Heart right ventricle (tissue), 16 donors: ENCODE measurements around the gene PROK2. TPM values are rescaled to one million over a fixed set of nuclear protein-coding genes. Genes with fewer than 3 reads are reported as not detected.

Source experiments
- ATAC-seq, 8 donors: fragments of 200-7000 bp; cut with Tn5 transposase; one replicate each; pipeline ENCODE4 v1.9.1; 2020; ENCODE audit warnings: mild to moderate bottlenecking in 8 of 8, moderate library complexity in 8 of 8, moderate number of reproducible peaks in 1 of 8
- DNase-seq, 2 donors: peaks; one replicate each; pipeline ENCODE4 v3.0.0-alpha.2; 2020
- H3K27ac ChIP-seq, 10 donors: fragments of 200-600 bp; sonication (generic) in 2 of 10; one replicate each; pipeline versions ENCODE4 v1.5.0 to v1.8.0; 2020 to 2022; ENCODE audit warnings: mild to moderate bottlenecking in 3 of 10
- H3K27me3 ChIP-seq, 7 donors: fragments of 200-600 bp; one replicate each; pipeline ENCODE4 v1.8.0; 2021 to 2022; ENCODE audit warnings: mild to moderate bottlenecking in 2 of 7
- H3K36me3 ChIP-seq, 9 donors: fragments of 200-600 bp; sonication (generic) in 1 of 9; one replicate each; pipeline versions ENCODE4 v1.5.0 to v1.8.0; 2020 to 2022; ENCODE audit warnings: mild to moderate bottlenecking in 2 of 9
- H3K4me1 ChIP-seq, 9 donors: fragments of 200-600 bp; sonication (generic) in 1 of 9; one replicate each; pipeline versions ENCODE4 v1.5.0 to v1.8.0; 2020 to 2022; ENCODE audit warnings: mild to moderate bottlenecking in 4 of 9
- H3K4me3 ChIP-seq, 10 donors: fragments of 200-600 bp; sonication (generic) in 2 of 10; one replicate each; pipeline versions ENCODE4 v1.5.0 to v1.8.0; 2020 to 2022; ENCODE audit warnings: mild to moderate bottlenecking in 7 of 10, moderate library complexity in 2 of 10
- H3K9me3 ChIP-seq, 11 donors: fragments of 200-600 bp in 10 of 11; sonication (generic) in 2 of 11; one replicate each; pipeline versions ENCODE4 v1.5.0 to v1.8.0; 2013 to 2022; ENCODE audit warnings: mild to moderate bottlenecking in 2 of 11, control low read depth in 1 of 11, moderate library complexity in 1 of 11
- CTCF ChIP-seq, 9 donors: fragments of 200-600 bp; sonication (generic) in 2 of 9; IDR thresholded peaks; one replicate each; pipeline versions ENCODE4 v1.5.0 to v1.8.0; 2021 to 2022; ENCODE audit warnings: antibody characterized with exemption in 9 of 9, mild to moderate bottlenecking in 5 of 9, moderate library complexity in 1 of 9
- WGBS, 2 donors: extraction: QIAGEN DNeasy Blood & Tissue Kit; methylation state at CpG; one replicate each; pipeline ENCODE4 v1.1.7; 2013; ENCODE audit warnings: inconsistent platforms in 1 of 2; 5-methylcytosine and 5-hydroxymethylcytosine counted together
- intact Hi-C, 10 donors: fragments of 100-400 bp; cut with DNase I; formaldehyde crosslinking; loops; one replicate each; pipeline versions ENCODE4 v1.11.1 to v1.14.2; 2022
- polyA plus RNA-seq, 2 donors: library from polyadenylated mRNA; stranded (reverse); fragments of 200-250 nt; gene quantifications; one replicate each; pipeline ENCODE4 v1.2.3, GENCODE V29; 2013
- total RNA-seq, 10 donors: library from RNA; stranded (reverse); fragmentation: NEBNext Ultra II Directional in 3 of 10; extraction: Animal tissue kit (Norgen Biotek cat#: 25700) in 3 of 10; gene quantifications; one replicate each; pipeline versions ENCODE4 v1.2.1 to v1.2.4, GENCODE V29; 2021 to 2023
- donor health status: Arrhythmogenic right ventricular cardiomyopathy.
- donor health status: ischemic (EF 13 %, LVEDD 7.1; RV severe dilation, severe dysfunction).
- donor health status: healthy with polysubstance abuse.
- donor health status: DM: no; HTN: yes; CAD: no.
- donor health status: DM: no; HTN: no; CAD: no.
- donor health status: ischemic (EF 25% LVEDD 6.9; RV normal size, moderate dysfunction).
- donor health status: ischemic (EF 25% LVEDD 5.7; RV mildly dilated, moderate dysfunction).
- donor health status: healthy.
- donor health status: DM: yes; HTN: yes; CAD: no.
- donor health status: Ischemic cardiomyopathy.
- donor health status: ischemic (EF 35%, LVEDD 5.7; RV mildly dilated, moderate dysfunction).
- donor health status: nonischemic (EF 11% LVEDD 7.7; RV severe dilation, severe dysfunction).
- donor health status: DM: yes; HTN: yes; CAD: no.
- donor health status: PGD.
- donor health status: ischemic (EF 29% LVEDD 5.4; RV normal size, mild dysfunction).
- donor health status: nonischemic (EF 23%, LVEDD 6.1; RV moderate dilation, normal function).

The PROK2 gene
- total and polyA plus RNA-seq, 12 donors: 0.09 to 0.67 (median 0.43) TPM; not detected in 4

- intact Hi-C loops: loop anchor here in 5 of 10 donors (5.0 to 10.0 kb wide), 4 partner anchors 131 to 1359 kb away; partner anchors contain the start of gene SHQ1 (in 2 of the 5)
- TF ChIP-seq CTCF (IDR thresholded peaks at IDR 0.05): no peak
- Histone ChIP-seq H3K27me3 (no peaks in the 10 kb centered on the region), H3K4me3 (peak overlapping the region in 6 of 10 donors; percentile 64 to 84 (median 70)), H3K4me1 (peaks cover 3 to 60% (median 19%) of the 10 kb centered on the region in 9 donors), H3K27ac (peak overlapping the region in 2 of 10 donors; percentile 76 to 88), H3K9me3 (no peaks in the 10 kb centered on the region), H3K36me3 (no peaks in the 10 kb centered on the region)
- no peak for ATAC-seq
- 87 to 92% methylated on average over 8 of the region's 8 CpGs for WGBS, 2 donors
- no peak for DNase-seq
Measured at GRCh38 chr3:71726146-71726545, 58.8 kb downstream of the PROK2 start.

GRCh38 chr3:71725271-71725991 lies 59.5 kb downstream of the PROK2 start, which contains the start of gene EIF4E3:
Gene EIF4E3 (minus strand): TSS chr3:71725402. CDS start chr3:71725367, 35 bp downstream.
- peak within 1 kb of the TSS in 9 of 10 donors; percentile 70 to 92 (median 76) for H3K27ac ChIP-seq
- intact Hi-C loops: loop anchor here in 5 of 10 donors (5.0 to 10.0 kb wide), 4 partner anchors 132 to 1359 kb away; partner anchors contain the start of gene SHQ1 (in 2 of the 5)
- peak in 1 of 2 donors; percentile 46 for DNase-seq

GRCh38 chr3:71724584-71725270 lies 60.2 kb downstream of the PROK2 start:
- Histone ChIP-seq H3K4me1 (peaks cover 3 to 60% (median 19%) of the 10 kb centered on the region in 9 donors), H3K27ac (peak overlapping the region in 9 of 10 donors; percentile 67 to 92 (median 73)), H3K9me3 (no peaks in the 10 kb centered on the region), H3K27me3 (no peaks in the 10 kb centered on the region), H3K36me3 (no peaks in the 10 kb centered on the region), H3K4me3 (peak overlapping the region; percentile 54 to 97 (median 80))
- 0 to 1% methylated on average over 53 to 73 of the region's 73 CpGs for WGBS, 2 donors
- intact Hi-C loops: loop anchor here in 5 of 10 donors (5.0 to 10.0 kb wide), 5 partner anchors 133 to 1360 kb away; partner anchors contain the start of gene SHQ1 (in 2 of the 5)
- DNase-seq (peak; percentile 25 to 61), ATAC-seq (peak; percentile 43 to 80 (median 69))
- no peak for TF ChIP-seq CTCF (IDR thresholded peaks at IDR 0.05)

More at GRCh38 chr3:71725271-71725991, 59.5 kb downstream of the PROK2 start, which contains the start of gene EIF4E3:
- H3K36me3 ChIP-seq: no peaks in the 10 kb centered on the region
- H3K4me1 ChIP-seq: peaks cover 3 to 66% (median 19%) of the 10 kb centered on the region in 9 donors
- TF ChIP-seq CTCF (IDR thresholded peaks at IDR 0.05): no peak
- WGBS, 2 donors: 2 to 4% methylated on average over 29 to 80 of the region's 80 CpGs
- ATAC-seq: peak; percentile 40 to 78 (median 64)
- no peaks in the 10 kb centered on the region for H3K27me3 ChIP-seq
- H3K9me3 ChIP-seq: no peaks in the 10 kb centered on the region
- peak within 1 kb of the TSS; percentile 54 to 97 (median 80) for H3K4me3 ChIP-seq

- DNase-seq: no peak
- H3K4me3 ChIP-seq: peak overlapping the region; percentile 54 to 97 (median 80)
- peaks cover 3 to 59% (median 19%) of the 10 kb centered on the region in 9 donors for H3K4me1 ChIP-seq
- ATAC-seq: no peak
- H3K9me3 ChIP-seq: no peaks in the 10 kb centered on the region
- intact Hi-C loops: loop anchor here in 5 of 10 donors (5.0 to 10.0 kb wide), 4 partner anchors 1098 to 1361 kb away; partner anchors contain the start of gene SHQ1 (in 2 of the 5)
- H3K27me3 ChIP-seq: no peaks in the 10 kb centered on the region
- H3K36me3 ChIP-seq: no peaks in the 10 kb centered on the region
- TF ChIP-seq CTCF (IDR thresholded peaks at IDR 0.05): no peak
- H3K27ac ChIP-seq: peak overlapping the region in 3 of 10 donors; percentile 71 to 92 (median 73)
Measured at GRCh38 chr3:71724171-71724453, 60.8 kb downstream of the PROK2 start.
